AG08396 (cell line): ENCODE data around the gene SNX24.
"Not testable (repeated sequence)": the region's sequence is repeated elsewhere in the genome, so short reads cannot be mapped to it uniquely, and the experiment has no call there.

Experiments used
- DNase-seq: peaks from one replicate; pipeline ENCODE4 v3.0.0; 2012; ENCODE audit warnings: low spot score, mixed read lengths

Gene SNX24

DNA sequence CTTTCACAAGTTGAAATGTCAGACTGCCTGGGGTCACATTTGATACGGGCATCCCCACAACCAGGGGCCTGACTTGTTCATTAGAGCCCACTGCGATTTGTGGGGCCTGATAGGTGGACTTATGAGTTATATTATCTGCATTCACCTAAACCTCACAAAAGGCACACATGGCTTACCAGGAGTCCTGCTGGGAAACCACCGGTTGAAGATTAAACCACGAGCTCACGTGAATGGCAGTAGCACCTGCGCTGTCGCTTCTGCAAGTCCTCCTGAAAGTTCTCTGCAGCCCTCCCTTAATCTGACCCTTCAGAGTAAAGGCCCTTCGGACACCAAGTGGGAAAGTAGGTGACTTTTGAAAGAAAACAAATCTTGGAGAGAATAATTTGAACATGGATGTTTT is 122.2 kb downstream of the SNX24 start:
- DNase-seq: no peak

- DNase-seq: not testable (repeated sequence)
Observed at GRCh38 chr5:122968056-122968455, 122.6 kb downstream of the SNX24 start.

DNA sequence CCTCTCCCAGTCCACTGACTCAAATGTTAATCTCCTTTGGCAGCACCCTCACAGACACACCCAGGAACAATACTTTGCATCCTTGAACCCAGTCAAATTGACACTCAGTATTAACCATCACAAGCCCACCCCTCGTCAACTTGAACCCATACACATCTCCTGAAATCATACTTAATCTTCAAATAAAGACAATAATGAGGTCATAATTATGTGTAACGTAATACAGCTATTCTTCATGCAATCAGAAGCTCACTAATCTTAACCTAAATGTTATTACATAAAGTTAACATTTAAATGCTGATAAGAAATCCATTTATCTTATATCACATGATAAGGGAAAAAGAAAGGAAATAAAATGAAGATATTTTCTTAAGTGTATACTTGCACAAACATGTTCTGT is 125.9 kb downstream of the SNX24 start:
- DNase-seq: no peak

- DNase-seq: peak; percentile 11
Observed at GRCh38 chr5:122972877-122973276, 127.5 kb downstream of the SNX24 start.

DNA sequence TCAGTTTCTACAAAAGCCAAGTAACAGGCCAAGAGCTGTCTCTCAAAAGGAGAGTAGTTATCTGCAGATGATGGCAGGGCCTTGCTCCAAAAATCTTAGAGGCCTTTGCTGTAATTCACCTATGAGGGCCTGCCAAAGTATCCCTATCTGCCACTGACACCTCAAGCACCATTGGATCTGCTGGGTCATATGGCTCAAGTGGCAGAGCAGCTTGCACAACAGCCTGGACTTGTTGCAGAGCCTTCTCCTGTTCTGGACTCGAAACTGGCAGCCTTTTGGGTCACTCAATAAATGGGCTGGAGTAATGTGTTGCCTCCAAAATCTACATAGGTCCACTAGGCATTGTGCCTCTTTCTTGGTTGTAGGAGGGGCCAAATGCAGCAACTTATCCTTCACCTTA is 128.3 kb downstream of the SNX24 start:
- not testable (repeated sequence) for DNase-seq

DNA sequence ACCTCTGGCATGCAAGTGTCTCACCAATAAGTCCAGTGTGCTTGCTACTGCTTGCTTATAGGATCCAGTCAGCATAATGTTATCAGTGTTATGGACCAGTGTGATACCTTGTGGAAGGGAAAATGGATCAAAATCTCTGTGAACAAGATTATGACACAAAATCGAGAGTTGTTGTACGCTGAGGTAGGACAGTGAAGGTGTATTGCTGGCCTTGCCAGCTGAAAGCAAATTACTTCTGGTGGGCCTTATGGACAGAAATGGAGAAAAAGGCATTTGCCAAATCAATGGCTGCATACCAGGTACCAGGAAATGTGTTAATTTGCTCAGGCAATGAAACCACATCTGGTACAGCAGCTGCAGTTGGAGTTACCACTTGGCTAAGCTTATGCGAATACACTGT is 128.8 kb downstream of the SNX24 start:
- DNase-seq: not testable (repeated sequence)

GRCh38 chr5:122977319-122977718 is 131.9 kb downstream of the SNX24 start:
- no peak for DNase-seq

- DNase-seq: no peak
Observed at GRCh38 chr5:122978068-122978467, 132.7 kb downstream of the SNX24 start.

GRCh38 chr5:122978644-122979297 is 133.4 kb downstream of the SNX24 start:
- no peak for DNase-seq

GRCh38 chr5:122981846-122982245 is 136.4 kb downstream of the SNX24 start:
- no peak for DNase-seq

GRCh38 chr5:122982376-122982775 is 137.0 kb downstream of the SNX24 start:
- no peak for DNase-seq

- DNase-seq: no peak
Observed at GRCh38 chr5:122984425-122984824, 139.0 kb downstream of the SNX24 start.

DNA sequence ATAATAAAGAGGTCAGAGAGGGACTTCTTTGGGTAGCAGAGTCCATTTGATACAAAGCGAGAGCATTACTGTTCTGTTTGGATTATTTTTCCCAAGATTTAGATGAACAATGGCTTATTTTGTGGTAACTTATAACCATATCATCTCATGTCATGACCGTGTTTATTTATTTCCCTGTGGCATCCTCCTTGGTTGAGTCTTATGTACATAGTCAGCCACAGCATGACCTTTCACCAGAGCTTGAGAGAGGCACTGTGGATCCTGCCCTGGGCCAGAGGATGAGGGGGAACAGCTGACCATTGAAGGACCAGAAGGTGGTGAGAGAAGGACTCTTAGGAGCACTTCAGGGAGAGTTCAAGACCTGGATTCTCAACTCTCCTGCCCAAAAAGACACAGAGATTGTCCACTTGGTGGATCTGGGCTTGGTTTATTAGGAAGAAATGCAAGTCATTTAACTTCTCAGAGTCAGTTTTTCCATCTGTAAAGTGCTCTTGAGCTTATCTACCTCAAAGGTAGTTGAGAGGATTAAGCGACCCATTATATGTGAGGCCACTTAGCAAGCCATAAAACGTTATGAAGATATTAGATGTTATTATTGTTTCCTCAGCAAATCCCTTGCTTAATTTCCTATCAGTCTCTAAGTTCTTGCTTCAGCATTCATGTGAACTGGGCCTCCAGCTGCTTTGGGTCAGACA is 139.7 kb downstream of the SNX24 start:
- DNase-seq: no peak

- no peak for DNase-seq
Observed at GRCh38 chr5:122985954-122986721, 140.7 kb downstream of the SNX24 start.

DNA sequence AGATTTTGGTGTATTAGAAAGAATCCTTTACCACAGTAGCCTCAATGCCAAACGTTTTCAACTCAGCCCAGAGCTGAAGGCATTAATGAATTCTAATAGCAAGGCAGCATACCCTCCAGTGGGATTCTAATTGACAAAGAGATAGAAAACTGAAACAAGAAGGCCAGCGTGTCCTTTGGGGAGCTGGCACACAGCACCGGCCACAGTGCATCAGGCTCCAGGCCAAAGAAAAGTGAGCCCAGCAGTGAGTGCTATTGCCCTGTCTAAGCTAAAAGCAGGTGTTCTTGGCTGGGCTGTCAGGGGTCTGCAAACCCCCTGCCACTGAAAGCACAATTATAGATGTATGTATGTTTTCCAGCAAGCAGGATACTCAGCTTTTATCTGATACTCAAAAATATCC is 150.7 kb downstream of the SNX24 start:
- DNase-seq: no peak

DNA sequence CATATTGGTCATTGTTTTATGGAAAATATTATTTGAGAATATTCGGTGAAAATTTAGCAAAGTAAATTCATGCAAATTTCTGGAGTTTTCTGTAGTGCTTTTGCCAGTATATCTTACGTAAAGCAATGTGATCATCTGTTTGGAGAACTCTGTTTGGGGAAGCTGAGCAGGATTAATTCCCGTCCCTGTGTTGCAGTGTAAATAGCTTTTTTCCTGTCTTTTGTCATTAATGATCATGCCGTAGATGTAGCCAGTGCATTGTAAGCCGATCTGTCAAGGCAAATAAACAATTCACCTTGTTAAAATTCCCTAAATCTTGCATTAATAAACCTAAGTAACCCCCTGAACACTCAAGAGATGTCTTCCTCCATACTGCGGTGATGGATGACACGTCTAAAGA is 151.9 kb downstream of the SNX24 start:
- DNase-seq: no peak

DNA sequence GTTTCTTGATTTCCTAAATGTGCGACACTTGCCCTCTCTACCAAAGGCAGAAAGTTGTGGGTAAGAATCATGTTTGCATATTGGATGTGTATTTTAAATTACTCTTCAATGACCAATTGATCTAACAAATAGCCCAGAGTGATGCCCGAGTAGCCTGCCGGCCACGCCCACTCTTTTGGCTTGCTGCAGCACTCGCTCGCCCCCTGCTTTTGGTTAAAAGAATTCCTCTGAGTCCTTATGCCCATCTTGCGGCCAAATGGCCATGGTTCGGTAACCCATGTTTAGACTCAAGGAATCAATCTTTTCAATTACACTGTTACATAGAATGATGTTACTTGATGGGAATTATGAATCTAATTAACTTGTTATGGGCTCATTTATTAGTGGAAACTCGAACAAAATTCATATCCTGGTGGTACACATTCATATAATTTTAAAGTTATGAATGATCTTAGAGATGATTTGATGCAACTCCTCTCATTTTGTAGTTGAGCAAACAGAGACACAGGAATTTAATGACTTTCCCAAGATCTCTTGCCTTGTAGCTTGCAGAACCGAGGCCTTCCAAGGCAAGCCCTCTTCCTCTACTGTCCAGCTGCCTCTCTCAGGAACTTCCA is 154.6 kb downstream of the SNX24 start:
- DNase-seq: no peak

- no peak for DNase-seq
Observed at GRCh38 chr5:123000731-123001130, 155.3 kb downstream of the SNX24 start.

DNA sequence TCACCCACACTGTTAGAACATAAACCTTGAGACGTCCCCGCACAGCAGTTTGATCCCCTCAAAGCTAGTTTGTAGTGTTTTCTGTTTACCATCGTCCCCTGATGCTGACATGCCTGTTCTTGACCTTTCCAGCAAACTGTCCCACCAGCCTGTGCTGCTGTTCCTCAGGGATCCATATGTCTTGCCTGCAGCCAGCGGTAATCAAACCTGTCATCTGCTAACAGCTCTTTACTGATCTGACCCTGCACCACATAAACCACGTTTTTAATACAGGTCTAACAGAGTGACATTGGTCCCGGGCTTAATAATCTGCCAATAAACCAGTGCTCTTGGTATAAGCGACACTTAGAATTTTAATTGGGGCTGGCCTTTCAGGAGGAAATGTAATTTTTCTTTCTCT is 156.4 kb downstream of the SNX24 start:
- DNase-seq: no peak

DNA sequence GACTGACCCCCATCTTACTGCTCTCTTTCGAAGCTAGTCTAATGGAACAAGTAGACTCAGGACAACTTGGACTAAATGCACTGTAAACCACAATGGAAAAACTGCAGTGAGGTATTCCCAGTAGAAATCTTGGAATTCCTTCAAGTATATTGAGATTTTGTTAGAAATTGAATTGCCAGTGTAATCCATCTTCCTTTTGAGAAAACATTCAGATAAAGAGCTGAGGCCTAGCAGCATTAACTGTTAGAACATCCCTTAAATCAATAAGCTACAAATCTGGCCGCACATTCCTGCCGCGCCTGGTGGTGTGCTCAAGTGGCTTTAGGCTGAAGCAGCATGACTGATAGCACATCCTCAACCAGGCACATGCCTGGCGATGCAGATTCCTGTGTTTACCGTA is 161.8 kb downstream of the SNX24 start:
- DNase-seq: no peak

DNA sequence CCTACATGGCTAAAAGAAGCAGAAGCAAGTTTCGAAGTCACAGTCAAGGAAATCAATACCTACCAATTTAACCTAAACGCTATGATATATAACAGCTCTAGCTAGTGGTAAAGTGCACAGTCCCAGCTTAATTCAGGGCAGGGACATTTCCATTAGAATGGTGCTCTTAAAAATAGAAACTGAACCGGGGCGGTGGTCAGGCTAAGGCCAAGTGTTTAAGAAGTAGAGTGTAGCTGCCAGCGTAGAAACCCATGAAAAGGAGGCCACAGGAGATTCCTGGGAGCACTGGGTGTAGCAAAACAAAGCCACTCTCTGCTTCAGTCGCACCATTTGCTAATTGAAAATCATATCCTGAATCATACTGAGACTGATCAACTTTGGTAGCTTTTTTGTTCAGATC is 162.3 kb downstream of the SNX24 start:
- DNase-seq: no peak

DNA sequence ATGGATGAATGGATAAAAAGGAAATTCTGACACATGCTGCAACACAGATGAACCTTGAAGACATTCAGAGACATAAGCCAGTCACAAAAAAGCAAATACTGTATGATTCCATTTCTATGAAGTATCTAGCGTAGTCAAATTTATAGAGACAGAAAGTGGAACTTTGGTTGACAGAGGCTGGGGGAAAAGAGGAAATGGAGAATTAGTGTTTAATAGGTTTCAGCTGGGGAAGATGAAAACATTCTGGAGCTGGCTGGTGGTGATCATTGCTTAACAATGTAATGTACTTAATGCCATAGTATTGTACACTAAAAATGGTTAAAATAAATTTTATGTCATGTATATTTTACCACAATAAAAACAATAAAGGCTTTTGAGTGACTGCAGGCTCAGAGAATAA is 166.9 kb downstream of the SNX24 start:
- DNase-seq: no peak

DNA sequence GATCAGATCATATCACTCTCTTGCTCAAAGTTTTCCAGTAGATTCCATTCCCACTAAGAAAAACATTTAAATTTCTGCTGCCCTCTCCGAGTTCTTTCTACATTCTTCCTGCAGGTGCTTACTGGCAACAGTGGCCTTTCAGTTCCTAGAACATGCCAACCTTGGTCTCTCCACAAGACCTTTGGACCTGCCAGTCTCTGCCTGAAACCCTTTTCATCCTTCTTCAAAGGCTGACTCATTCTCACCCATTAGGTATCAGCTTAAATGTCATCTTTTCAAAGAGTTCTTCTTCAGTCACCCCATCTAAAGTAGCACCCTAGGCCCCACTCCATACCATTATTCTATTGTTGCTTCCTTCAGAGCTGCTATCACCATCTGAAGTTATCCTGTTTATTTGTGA is 169.3 kb downstream of the SNX24 start:
- DNase-seq: no peak
